Caco-2 (cell line): ENCODE measurements around the gene OR10G7. TPM values are rescaled to one million over a fixed set of nuclear protein-coding genes. Genes with fewer than 3 reads are reported as not detected.

Experiments used
- BruUV-seq: library from RNA; stranded (reverse); fragments of 400-500 nt; replicated peaks from 2 replicates; lab custom pipeline; 2021; lab: Mats Ljungman, UMichigan
- CTCF ChIA-PET: fragments of 300-600 bp; sonication (Branson Sonifier 250); formaldehyde crosslinking; loops from one replicate; lab custom pipeline; 2022; ENCODE audit warnings: antibody characterized with exemption; lab: Charles Lee
- POLR2A ChIA-PET: fragments of 300-600 bp; sonication (Branson Sonifier 250); formaldehyde crosslinking; loops from one replicate; lab custom pipeline; 2022; ENCODE audit warnings: antibody characterized with exemption; lab: Charles Lee
- DNase-seq, 2 experiments: peaks; one replicate each; pipeline versions ENCODE4 v3.0.0 to v3.0.0-alpha.2; 2020 to 2022
- H3K27me3 ChIP-seq: replicated peaks from 2 replicates; pipeline ENCODE4 v1.6.0; 2011; ENCODE audit warnings: low read length; ENCODE audit not compliant: control insufficient read depth, insufficient read depth
- H3K36me3 ChIP-seq: 2 replicates; pipeline ENCODE4 v1.5.1; 2011; ENCODE audit warnings: low read length; ENCODE audit not compliant: control insufficient read depth, insufficient read depth
- H3K4me1 ChIP-seq: fragments of 250-450 bp; sonication (Bioruptor Pico); 2 replicates; pipeline ENCODE4 v1.5.1; 2020; ENCODE audit warnings: mild to moderate bottlenecking
- H3K4me3 ChIP-seq: 2 replicates; pipeline ENCODE4 v1.5.1; 2011; ENCODE audit warnings: low read depth, mild to moderate bottlenecking, control low read depth, low read length
- H3K9me3 ChIP-seq: fragments of 250-450 bp; sonication (Bioruptor Pico); 2 replicates; pipeline ENCODE4 v1.5.1; 2020; ENCODE audit warnings: mild to moderate bottlenecking, moderate library complexity
- H3K27ac Mint-ChIP-seq: one replicate; pipeline ENCODE4 v1.8.0; 2022; ENCODE audit warnings: mixed read lengths; ENCODE audit not compliant: unreplicated experiment
- H3K27me3 Mint-ChIP-seq: one replicate; pipeline ENCODE4 v1.8.0; 2022; ENCODE audit warnings: mixed read lengths; ENCODE audit not compliant: insufficient read depth, unreplicated experiment
- H3K36me3 Mint-ChIP-seq: one replicate; pipeline ENCODE4 v1.8.0; 2022; ENCODE audit warnings: mild to moderate bottlenecking, mixed read lengths; ENCODE audit not compliant: insufficient read depth, unreplicated experiment
- H3K4me1 Mint-ChIP-seq: one replicate; pipeline ENCODE4 v1.8.0; 2022; ENCODE audit warnings: low read depth, mixed read lengths; ENCODE audit not compliant: unreplicated experiment
- H3K4me3 Mint-ChIP-seq: one replicate; pipeline ENCODE4 v1.8.0; 2022; ENCODE audit warnings: mild to moderate bottlenecking, moderate library complexity, mixed read lengths; ENCODE audit not compliant: unreplicated experiment
- H3K9me3 Mint-ChIP-seq: one replicate; pipeline ENCODE4 v1.8.0; 2022; ENCODE audit warnings: mixed read lengths; ENCODE audit not compliant: unreplicated experiment
- CTCF ChIP-seq, 2 experiments: fragments of 200-600 bp in 1 of 2; IDR thresholded peaks; 1 replicate in 1 of 2; 2 replicates in 1 of 2; pipeline versions ENCODE4 v1.5.1 to v1.8.0; 2011 to 2022; ENCODE audit warnings: antibody characterized with exemption in 1 of 2, control low read depth in 1 of 2, inconsistent platforms in 1 of 2, low read depth in 1 of 2, low read length in 1 of 2, mild to moderate bottlenecking in 1 of 2, moderate library complexity in 1 of 2; ENCODE audit not compliant: insufficient read depth in 1 of 2, severe bottlenecking in 1 of 2, unreplicated experiment in 1 of 2
- intact Hi-C: fragments of 100-400 bp; cut with micrococcal nuclease; formaldehyde crosslinking; loops from one replicate; pipeline ENCODE4 v1.10.0; 2022; ENCODE audit not compliant: unreplicated experiment
- total RNA-seq: library from RNA; stranded (reverse); gene quantifications from 2 replicates; pipeline ENCODE4 v1.2.3, GENCODE V29; 2022

The OR10G7 gene
- total RNA-seq, 1 experiment from 2014 or later, result not detected

GRCh38 chr11:124079631-124080326 is 38.7 kb upstream of the OR10G7 start:
- Mint-ChIP-seq H3K9me3 (no peaks in the 10 kb centered on the region), H3K4me3 (no peak overlapping the region), H3K4me1 (no peaks in the 10 kb centered on the region), H3K27me3 (peaks cover 30% of the 10 kb centered on the region), H3K36me3 (no peaks in the 10 kb centered on the region), H3K27ac (no peak overlapping the region)
- ChIA-PET POLR2A (no interaction called here), CTCF (interaction anchor here (1.1 to 1.3 kb wide), 2 partner anchors 8 to 10 kb away, joined by 3 to 4 read pairs; no protein-coding TSS in a partner anchor)
- BruUV-seq, result no TSS peak
- no peaks in the 10 kb centered on the region for H3K4me1 ChIP-seq
- no peak for TF ChIP-seq CTCF (IDR thresholded peaks at IDR 0.05; ENCODE audit: insufficient read depth in 1 of 2, low read depth in 1 of 2, low read length in 1 of 2, severe bottlenecking in 1 of 2, unreplicated experiment in 1 of 2)
- H3K36me3 ChIP-seq, result no peaks in the 10 kb centered on the region
- no peaks in the 10 kb centered on the region for H3K9me3 ChIP-seq
- no peaks in the 10 kb centered on the region for H3K27me3 ChIP-seq
- intact Hi-C loops, result loop anchor here (10.0 kb wide), 2 partner anchors 245 to 325 kb away; partner anchors contain the start of gene OR8D2
- no peak for DNase-seq
- no peak overlapping the region for H3K4me3 ChIP-seq

GRCh38 chr11:124078591-124078990 is 37.5 kb upstream of the OR10G7 start:
- Histone ChIP-seq H3K36me3 (no peaks in the 10 kb centered on the region), H3K9me3 (no peaks in the 10 kb centered on the region), H3K4me1 (no peaks in the 10 kb centered on the region), H3K4me3 (no peak overlapping the region), H3K27me3 (no peaks in the 10 kb centered on the region)
- POLR2A ChIA-PET, result no interaction called here
- no TSS peak for BruUV-seq
- no peak for TF ChIP-seq CTCF (IDR thresholded peaks at IDR 0.05; ENCODE audit: insufficient read depth in 1 of 2, low read depth in 1 of 2, low read length in 1 of 2, severe bottlenecking in 1 of 2, unreplicated experiment in 1 of 2)
- H3K27ac Mint-ChIP-seq, result no peak overlapping the region
- no peaks in the 10 kb centered on the region for H3K36me3 Mint-ChIP-seq
- CTCF ChIA-PET, result no interaction called here
- no peaks in the 10 kb centered on the region for H3K4me1 Mint-ChIP-seq
- no peaks in the 10 kb centered on the region for H3K9me3 Mint-ChIP-seq
- H3K4me3 Mint-ChIP-seq, result no peak overlapping the region
- intact Hi-C loops, result loop anchor here (10.0 kb wide), 2 partner anchors 246 to 326 kb away; partner anchors contain the start of gene OR8D2
- no peak for DNase-seq
- H3K27me3 Mint-ChIP-seq, result peaks cover 24% of the 10 kb centered on the region

- no peaks in the 10 kb centered on the region for H3K4me1 Mint-ChIP-seq
- no peaks in the 10 kb centered on the region for H3K36me3 ChIP-seq
- CTCF ChIA-PET, result no interaction called here
- H3K27ac Mint-ChIP-seq, result no peak overlapping the region
- H3K9me3 Mint-ChIP-seq, result no peaks in the 10 kb centered on the region
- no peaks in the 10 kb centered on the region for H3K27me3 ChIP-seq
- no peak for TF ChIP-seq CTCF (IDR thresholded peaks at IDR 0.05; ENCODE audit: insufficient read depth in 1 of 2, low read depth in 1 of 2, low read length in 1 of 2, severe bottlenecking in 1 of 2, unreplicated experiment in 1 of 2)
- peaks cover 27% of the 10 kb centered on the region for H3K27me3 Mint-ChIP-seq
- H3K36me3 Mint-ChIP-seq, result no peaks in the 10 kb centered on the region
- no peaks in the 10 kb centered on the region for H3K4me1 ChIP-seq
- H3K9me3 ChIP-seq, result no peaks in the 10 kb centered on the region
- no peak for DNase-seq
- no peak overlapping the region for H3K4me3 ChIP-seq
- no peak overlapping the region for H3K4me3 Mint-ChIP-seq
- BruUV-seq, result no TSS peak
- POLR2A ChIA-PET, result no interaction called here
- intact Hi-C loops, result loop anchor here (10.0 kb wide), 2 partner anchors 248 to 328 kb away; partner anchors contain the start of gene OR8D2
Observed at GRCh38 chr11:124077266-124077665, 36.1 kb upstream of the OR10G7 start.
